DOHH2 (cell line): ENCODE results near the gene RFWD3.
A peak's percentile ranks its signal among the peaks of the same experiment; 100 is the strongest.

ENCODE experiments used
- H3F3A ChIP-seq: fragments of 200-600 bp; sonication (generic), shearing (Covaris generic); 2 replicates; pipeline ENCODE4 v1.6.0; 2016; ENCODE audit warnings: antibody characterized with exemption, mild to moderate bottlenecking; ENCODE audit not compliant: control insufficient read depth, insufficient read depth
- H3K27ac ChIP-seq: fragments of 200-600 bp; sonication (generic); 2 replicates; pipeline ENCODE4 v1.5.1; 2014; ENCODE audit warnings: low read depth, mild to moderate bottlenecking, low read length, moderate library complexity
- H3K27me3 ChIP-seq: fragments of 200-600 bp; sonication (generic); 2 replicates; pipeline ENCODE4 v1.6.1; 2014; ENCODE audit warnings: mild to moderate bottlenecking, low read length, mixed read lengths; ENCODE audit not compliant: control insufficient read depth
- H3K36me3 ChIP-seq: fragments of 200-600 bp; sonication (generic); 2 replicates; pipeline ENCODE4 v1.6.1; 2014; ENCODE audit warnings: mild to moderate bottlenecking, low read length, moderate library complexity, mixed read lengths; ENCODE audit not compliant: control insufficient read depth
- H3K4me1 ChIP-seq: fragments of 200-600 bp; sonication (generic); 2 replicates; pipeline ENCODE4 v1.6.1; 2014; ENCODE audit warnings: mild to moderate bottlenecking, low read length, mixed read lengths; ENCODE audit not compliant: control insufficient read depth
- H3K4me2 ChIP-seq: fragments of 200-600 bp; sonication (generic); 2 replicates; pipeline ENCODE4 v1.6.0; 2014; ENCODE audit warnings: mild to moderate bottlenecking, low read length, moderate library complexity
- H3K4me3 ChIP-seq: fragments of 200-600 bp; sonication (generic); 2 replicates; pipeline ENCODE4 v1.5.1; 2014; ENCODE audit warnings: mild to moderate bottlenecking, low read length, mixed read lengths
- H3K79me2 ChIP-seq: fragments of 200-600 bp; sonication (generic); 2 replicates; pipeline ENCODE4 v1.6.1; 2014; ENCODE audit warnings: mild to moderate bottlenecking, low read length, mixed read lengths; ENCODE audit not compliant: control insufficient read depth
- H3K9me2 ChIP-seq: fragments of 200-600 bp; sonication (generic); replicated peaks from 2 replicates; pipeline ENCODE4 v1.6.1; 2014; ENCODE audit warnings: mild to moderate bottlenecking, low read length, mixed read lengths; ENCODE audit not compliant: control insufficient read depth
- H3K9me3 ChIP-seq: fragments of 200-600 bp; sonication (generic); 2 replicates; pipeline ENCODE4 v1.6.1; 2014; ENCODE audit warnings: antibody characterized with exemption, low read length, mixed read lengths; ENCODE audit not compliant: control insufficient read depth, insufficient read depth
- H4K20me1 ChIP-seq: fragments of 200-600 bp; sonication (generic); 2 replicates; pipeline ENCODE4 v1.6.0; 2014; ENCODE audit warnings: low read depth, mild to moderate bottlenecking, antibody characterized with exemption, low read length, moderate library complexity; ENCODE audit not compliant: control insufficient read depth, insufficient read depth
- EZH2phosphoT487 ChIP-seq: fragments of 200-600 bp; sonication (generic); IDR thresholded peaks from 2 replicates; pipeline ENCODE4 v1.6.1; 2017; ENCODE audit warnings: borderline replicate concordance, mild to moderate bottlenecking, antibody characterized with exemption, low read length, moderate library complexity, mixed read lengths
- TF ChIP-seq, protein P1 (sequence below): fragments of 200-600 bp; sonication (generic); IDR thresholded peaks from one replicate; pipeline ENCODE4 v1.5.1; 2014; ENCODE audit warnings: antibody characterized with exemption, mild to moderate bottlenecking, low read depth, low read length; ENCODE audit not compliant: poor library complexity, severe bottlenecking

Gene RFWD3

DNA sequence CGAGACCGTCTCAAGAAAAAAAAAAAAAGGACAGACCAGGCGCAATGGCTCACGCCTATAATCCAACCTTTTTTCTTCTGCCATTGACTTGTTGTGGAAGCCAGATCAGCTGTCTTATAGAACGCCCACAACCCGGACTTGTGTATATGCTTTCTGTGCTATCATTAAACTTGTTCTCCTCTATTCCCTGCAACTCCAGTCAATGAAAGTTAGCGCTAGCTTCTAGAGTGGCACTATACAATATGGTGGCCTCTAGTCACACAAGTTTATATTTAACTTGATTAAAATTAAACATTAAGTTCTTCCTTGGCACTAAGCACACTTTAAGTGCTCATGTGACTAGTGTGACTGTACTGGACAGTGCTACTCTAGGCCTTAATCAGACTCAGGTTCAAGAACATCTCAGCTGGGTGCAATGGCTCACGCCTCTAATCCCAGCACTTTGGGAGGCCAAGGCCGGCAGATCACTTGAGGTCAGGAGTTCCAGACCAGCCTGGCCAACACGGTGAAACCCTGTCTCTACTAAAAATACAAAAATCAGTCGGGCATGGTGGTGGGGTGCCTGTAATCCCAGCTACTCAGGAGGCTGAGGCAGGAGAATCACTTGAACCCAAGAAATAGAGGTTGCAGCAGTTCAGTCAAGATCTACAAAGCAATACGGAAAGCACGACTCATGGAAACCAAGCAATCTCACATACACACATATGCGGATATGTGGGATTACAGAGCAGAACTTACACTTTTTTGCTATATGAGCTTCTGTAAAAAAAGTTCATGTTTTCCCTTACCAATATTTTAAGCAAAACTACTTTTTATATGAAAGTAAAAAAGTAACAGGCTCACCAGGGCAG lies 41.0 kb downstream of the RFWD3 start:
- Histone ChIP-seq H3K27ac (no peak overlapping the region), H3K9me3 (no peaks in the 10 kb centered on the region), H3K9me2 (no peaks in the 10 kb centered on the region), H4K20me1 (peaks cover 10% of the 10 kb centered on the region; the same call in 1 of the 2 replicates), H3K36me3 (peaks cover 96% of the 10 kb centered on the region), H3K4me2 (no peak overlapping the region), H3K27me3 (no peaks in the 10 kb centered on the region), H3K4me1 (no peaks in the 10 kb centered on the region), H3F3A (no peaks in the 10 kb centered on the region), H3K79me2 (peaks cover 8% of the 10 kb centered on the region), H3K4me3 (no peak overlapping the region)
- TF ChIP-seq, protein P1, sequence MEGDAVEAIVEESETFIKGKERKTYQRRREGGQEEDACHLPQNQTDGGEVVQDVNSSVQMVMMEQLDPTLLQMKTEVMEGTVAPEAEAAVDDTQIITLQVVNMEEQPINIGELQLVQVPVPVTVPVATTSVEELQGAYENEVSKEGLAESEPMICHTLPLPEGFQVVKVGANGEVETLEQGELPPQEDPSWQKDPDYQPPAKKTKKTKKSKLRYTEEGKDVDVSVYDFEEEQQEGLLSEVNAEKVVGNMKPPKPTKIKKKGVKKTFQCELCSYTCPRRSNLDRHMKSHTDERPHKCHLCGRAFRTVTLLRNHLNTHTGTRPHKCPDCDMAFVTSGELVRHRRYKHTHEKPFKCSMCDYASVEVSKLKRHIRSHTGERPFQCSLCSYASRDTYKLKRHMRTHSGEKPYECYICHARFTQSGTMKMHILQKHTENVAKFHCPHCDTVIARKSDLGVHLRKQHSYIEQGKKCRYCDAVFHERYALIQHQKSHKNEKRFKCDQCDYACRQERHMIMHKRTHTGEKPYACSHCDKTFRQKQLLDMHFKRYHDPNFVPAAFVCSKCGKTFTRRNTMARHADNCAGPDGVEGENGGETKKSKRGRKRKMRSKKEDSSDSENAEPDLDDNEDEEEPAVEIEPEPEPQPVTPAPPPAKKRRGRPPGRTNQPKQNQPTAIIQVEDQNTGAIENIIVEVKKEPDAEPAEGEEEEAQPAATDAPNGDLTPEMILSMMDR: no peak
- TF ChIP-seq EZH2phosphoT487: no peak

DNA sequence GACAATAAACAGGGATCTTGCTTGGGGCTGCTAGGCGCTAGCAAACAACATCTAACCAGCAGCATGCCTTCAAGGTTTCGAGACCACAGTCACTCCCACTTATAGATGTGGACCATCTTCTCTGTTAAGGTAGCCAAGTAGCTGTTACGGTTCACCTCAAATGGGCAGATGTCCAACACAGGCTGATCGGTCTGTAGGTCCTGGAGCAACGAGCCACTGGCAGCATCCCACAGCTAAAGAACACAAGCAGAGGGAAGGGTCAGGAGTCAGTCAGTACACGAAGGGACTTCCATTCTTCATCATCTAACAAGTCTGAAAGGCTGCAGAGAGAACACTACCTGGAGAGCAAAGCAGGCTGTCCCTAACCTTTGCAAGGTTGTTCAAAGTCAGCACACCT lies 42.8 kb downstream of the RFWD3 start:
- Histone ChIP-seq H3K4me1 (no peaks in the 10 kb centered on the region), H3K9me3 (no peaks in the 10 kb centered on the region), H3K79me2 (peaks cover 8% of the 10 kb centered on the region), H3K27ac (no peak overlapping the region), H3K4me2 (no peak overlapping the region), H3K4me3 (no peak overlapping the region), H3F3A (no peaks in the 10 kb centered on the region), H4K20me1 (peaks cover 10% of the 10 kb centered on the region; the same call in 1 of the 2 replicates), H3K9me2 (no peaks in the 10 kb centered on the region), H3K27me3 (no peaks in the 10 kb centered on the region), H3K36me3 (peaks cover 83% of the 10 kb centered on the region)
- TF ChIP-seq EZH2phosphoT487: no peak
- TF ChIP-seq, protein P1: no peak

DNA sequence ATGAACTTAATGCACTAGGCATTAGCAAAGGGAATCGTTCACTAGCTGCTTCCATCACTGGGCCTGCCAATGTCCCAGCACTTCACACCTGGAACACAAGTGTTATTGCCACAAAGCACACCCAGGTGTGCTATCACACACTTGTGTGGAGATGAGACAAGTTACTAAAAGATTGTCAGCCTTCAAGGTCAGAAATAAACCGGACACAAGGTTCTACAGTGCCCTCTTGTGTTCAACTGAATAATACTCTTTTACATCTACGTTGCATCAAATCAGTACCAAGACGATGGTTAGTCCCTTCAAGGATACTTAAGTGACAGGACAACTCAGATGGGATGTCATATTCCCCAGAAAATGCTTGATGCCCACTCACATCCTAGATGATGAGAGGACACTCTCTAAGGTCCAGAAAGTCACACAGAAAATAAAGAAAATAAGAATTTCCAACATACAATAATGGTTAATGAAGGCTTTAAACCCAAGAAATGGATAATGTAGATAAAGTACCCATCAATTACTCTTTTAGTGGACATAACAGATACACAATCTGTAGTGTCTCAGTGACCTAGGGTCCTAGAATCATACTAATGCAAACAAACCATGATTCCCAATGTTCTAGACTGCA lies 43.4 kb downstream of the RFWD3 start:
- Histone ChIP-seq H3K79me2 (peaks cover 8% of the 10 kb centered on the region), H3K27ac (no peak overlapping the region), H3K27me3 (no peaks in the 10 kb centered on the region), H3K9me3 (no peaks in the 10 kb centered on the region), H3K9me2 (no peaks in the 10 kb centered on the region), H3K4me2 (no peak overlapping the region), H3K4me3 (no peak overlapping the region), H3K36me3 (peaks cover 77% of the 10 kb centered on the region), H3K4me1 (no peaks in the 10 kb centered on the region), H3F3A (no peaks in the 10 kb centered on the region), H4K20me1 (peaks cover 9% of the 10 kb centered on the region; the same call in 1 of the 2 replicates)
- TF ChIP-seq EZH2phosphoT487: no peak
- TF ChIP-seq, protein P1: peak; percentile 74
